Heart right ventricle (tissue), 16 donors: ENCODE results near the gene ERI3. TPM values are rescaled to one million over a fixed set of nuclear protein-coding genes. Genes with fewer than 3 reads are reported as not detected.

Source experiments
- ATAC-seq, 8 donors: fragments of 200-7000 bp; cut with Tn5 transposase; one replicate each; pipeline ENCODE4 v1.9.1; 2020; ENCODE audit warnings: mild to moderate bottlenecking in 8 of 8, moderate library complexity in 8 of 8, moderate number of reproducible peaks in 1 of 8
- DNase-seq, 2 donors: peaks; one replicate each; pipeline ENCODE4 v3.0.0-alpha.2; 2020
- H3K27ac ChIP-seq, 10 donors: fragments of 200-600 bp; sonication (generic) in 2 of 10; one replicate each; pipeline versions ENCODE4 v1.5.0 to v1.8.0; 2020 to 2022; ENCODE audit warnings: mild to moderate bottlenecking in 3 of 10
- H3K27me3 ChIP-seq, 7 donors: fragments of 200-600 bp; one replicate each; pipeline ENCODE4 v1.8.0; 2021 to 2022; ENCODE audit warnings: mild to moderate bottlenecking in 2 of 7
- H3K36me3 ChIP-seq, 9 donors: fragments of 200-600 bp; sonication (generic) in 1 of 9; one replicate each; pipeline versions ENCODE4 v1.5.0 to v1.8.0; 2020 to 2022; ENCODE audit warnings: mild to moderate bottlenecking in 2 of 9
- H3K4me1 ChIP-seq, 9 donors: fragments of 200-600 bp; sonication (generic) in 1 of 9; one replicate each; pipeline versions ENCODE4 v1.5.0 to v1.8.0; 2020 to 2022; ENCODE audit warnings: mild to moderate bottlenecking in 4 of 9
- H3K4me3 ChIP-seq, 10 donors: fragments of 200-600 bp; sonication (generic) in 2 of 10; one replicate each; pipeline versions ENCODE4 v1.5.0 to v1.8.0; 2020 to 2022; ENCODE audit warnings: mild to moderate bottlenecking in 7 of 10, moderate library complexity in 2 of 10
- H3K9me3 ChIP-seq, 11 donors: fragments of 200-600 bp in 10 of 11; sonication (generic) in 2 of 11; one replicate each; pipeline versions ENCODE4 v1.5.0 to v1.8.0; 2013 to 2022; ENCODE audit warnings: mild to moderate bottlenecking in 2 of 11, control low read depth in 1 of 11, moderate library complexity in 1 of 11
- WGBS, 2 donors: extraction: QIAGEN DNeasy Blood & Tissue Kit; methylation state at CpG; one replicate each; pipeline ENCODE4 v1.1.7; 2013; ENCODE audit warnings: inconsistent platforms in 1 of 2; 5-methylcytosine and 5-hydroxymethylcytosine counted together
- intact Hi-C, 10 donors: fragments of 100-400 bp; cut with DNase I; formaldehyde crosslinking; loops; one replicate each; pipeline versions ENCODE4 v1.11.1 to v1.14.2; 2022
- polyA plus RNA-seq, 2 donors: library from polyadenylated mRNA; stranded (reverse); fragments of 200-250 nt; gene quantifications; one replicate each; pipeline ENCODE4 v1.2.3, GENCODE V29; 2013
- total RNA-seq, 10 donors: library from RNA; stranded (reverse); fragmentation: NEBNext Ultra II Directional in 3 of 10; extraction: Animal tissue kit (Norgen Biotek cat#: 25700) in 3 of 10; gene quantifications; one replicate each; pipeline versions ENCODE4 v1.2.1 to v1.2.4, GENCODE V29; 2021 to 2023
- TF ChIP-seq, protein P1 (sequence below), 9 donors: fragments of 200-600 bp; sonication (generic) in 2 of 9; IDR thresholded peaks; one replicate each; pipeline versions ENCODE4 v1.5.0 to v1.8.0; 2021 to 2022; ENCODE audit warnings: antibody characterized with exemption in 9 of 9, mild to moderate bottlenecking in 5 of 9, moderate library complexity in 1 of 9
- donor health status: Arrhythmogenic right ventricular cardiomyopathy.
- donor health status: ischemic (EF 13 %, LVEDD 7.1; RV severe dilation, severe dysfunction).
- donor health status: healthy with polysubstance abuse.
- donor health status: DM: no; HTN: yes; CAD: no.
- donor health status: DM: no; HTN: no; CAD: no.
- donor health status: ischemic (EF 25% LVEDD 6.9; RV normal size, moderate dysfunction).
- donor health status: ischemic (EF 25% LVEDD 5.7; RV mildly dilated, moderate dysfunction).
- donor health status: healthy.
- donor health status: DM: yes; HTN: yes; CAD: no.
- donor health status: Ischemic cardiomyopathy.
- donor health status: ischemic (EF 35%, LVEDD 5.7; RV mildly dilated, moderate dysfunction).
- donor health status: nonischemic (EF 11% LVEDD 7.7; RV severe dilation, severe dysfunction).
- donor health status: DM: yes; HTN: yes; CAD: no.
- donor health status: PGD.
- donor health status: ischemic (EF 29% LVEDD 5.4; RV normal size, mild dysfunction).
- donor health status: nonischemic (EF 23%, LVEDD 6.1; RV moderate dilation, normal function).

Gene ERI3
- total and polyA plus RNA-seq, 12 donors: 28.1 to 68.4 (median 47.9) TPM

DNA sequence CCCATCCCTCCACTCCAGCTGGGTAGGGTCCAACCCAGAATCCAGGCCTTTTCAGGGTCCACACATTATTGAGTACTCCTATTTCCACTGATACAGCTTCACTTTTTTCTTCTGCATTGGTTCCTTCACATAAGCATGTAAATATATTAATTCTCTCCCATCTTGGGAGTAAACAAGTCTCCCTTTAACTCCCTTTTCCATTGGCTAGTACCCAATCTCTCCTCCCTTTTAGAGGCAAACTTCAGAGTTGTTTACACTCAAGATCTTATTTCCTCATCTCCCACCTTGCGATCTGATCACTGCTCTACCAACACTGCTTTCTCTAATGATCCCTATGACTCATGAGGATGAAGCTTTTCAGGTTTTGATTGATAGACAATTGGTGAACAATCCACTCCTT, 121.5 kb downstream of the ERI3 start:
- intact Hi-C loops: no loop called here
- TF ChIP-seq, protein P1, sequence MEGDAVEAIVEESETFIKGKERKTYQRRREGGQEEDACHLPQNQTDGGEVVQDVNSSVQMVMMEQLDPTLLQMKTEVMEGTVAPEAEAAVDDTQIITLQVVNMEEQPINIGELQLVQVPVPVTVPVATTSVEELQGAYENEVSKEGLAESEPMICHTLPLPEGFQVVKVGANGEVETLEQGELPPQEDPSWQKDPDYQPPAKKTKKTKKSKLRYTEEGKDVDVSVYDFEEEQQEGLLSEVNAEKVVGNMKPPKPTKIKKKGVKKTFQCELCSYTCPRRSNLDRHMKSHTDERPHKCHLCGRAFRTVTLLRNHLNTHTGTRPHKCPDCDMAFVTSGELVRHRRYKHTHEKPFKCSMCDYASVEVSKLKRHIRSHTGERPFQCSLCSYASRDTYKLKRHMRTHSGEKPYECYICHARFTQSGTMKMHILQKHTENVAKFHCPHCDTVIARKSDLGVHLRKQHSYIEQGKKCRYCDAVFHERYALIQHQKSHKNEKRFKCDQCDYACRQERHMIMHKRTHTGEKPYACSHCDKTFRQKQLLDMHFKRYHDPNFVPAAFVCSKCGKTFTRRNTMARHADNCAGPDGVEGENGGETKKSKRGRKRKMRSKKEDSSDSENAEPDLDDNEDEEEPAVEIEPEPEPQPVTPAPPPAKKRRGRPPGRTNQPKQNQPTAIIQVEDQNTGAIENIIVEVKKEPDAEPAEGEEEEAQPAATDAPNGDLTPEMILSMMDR (IDR thresholded peaks at IDR 0.05): no peak
- Histone ChIP-seq H3K9me3 (peaks cover 0 to 4% (median 0%) of the 10 kb centered on the region in 11 donors), H3K4me1 (peaks cover 0 to 7% (median 0%) of the 10 kb centered on the region in 9 donors), H3K4me3 (no peak overlapping the region), H3K36me3 (peaks cover 0 to 26% (median 0%) of the 10 kb centered on the region in 9 donors), H3K27ac (no peak overlapping the region), H3K27me3 (no peaks in the 10 kb centered on the region)
- ATAC-seq: no peak
- WGBS, 2 donors: 92 to 95% methylated on average over 1 of the region's 1 CpG
- no peak for DNase-seq

DNA sequence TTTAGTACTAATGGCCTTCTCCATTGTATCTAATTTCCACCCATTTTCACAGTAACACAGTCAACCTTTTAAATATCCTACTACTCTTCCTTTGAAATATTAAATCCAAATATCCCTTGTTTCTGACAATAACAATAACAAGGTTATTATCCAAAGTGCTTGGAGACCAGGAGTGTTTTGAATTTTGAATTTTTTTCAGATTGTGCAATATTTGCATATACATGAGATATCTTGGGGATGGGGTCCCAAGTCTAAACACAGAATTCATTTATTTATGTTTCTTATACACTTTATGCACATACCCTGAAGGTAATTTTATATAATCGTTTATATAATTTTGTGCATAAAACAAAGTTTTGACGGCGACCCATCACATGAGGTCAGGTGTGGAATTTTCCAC, 124.3 kb downstream of the ERI3 start:
- no peak for ATAC-seq
- TF ChIP-seq, protein P1 (IDR thresholded peaks at IDR 0.05): no peak

DNA sequence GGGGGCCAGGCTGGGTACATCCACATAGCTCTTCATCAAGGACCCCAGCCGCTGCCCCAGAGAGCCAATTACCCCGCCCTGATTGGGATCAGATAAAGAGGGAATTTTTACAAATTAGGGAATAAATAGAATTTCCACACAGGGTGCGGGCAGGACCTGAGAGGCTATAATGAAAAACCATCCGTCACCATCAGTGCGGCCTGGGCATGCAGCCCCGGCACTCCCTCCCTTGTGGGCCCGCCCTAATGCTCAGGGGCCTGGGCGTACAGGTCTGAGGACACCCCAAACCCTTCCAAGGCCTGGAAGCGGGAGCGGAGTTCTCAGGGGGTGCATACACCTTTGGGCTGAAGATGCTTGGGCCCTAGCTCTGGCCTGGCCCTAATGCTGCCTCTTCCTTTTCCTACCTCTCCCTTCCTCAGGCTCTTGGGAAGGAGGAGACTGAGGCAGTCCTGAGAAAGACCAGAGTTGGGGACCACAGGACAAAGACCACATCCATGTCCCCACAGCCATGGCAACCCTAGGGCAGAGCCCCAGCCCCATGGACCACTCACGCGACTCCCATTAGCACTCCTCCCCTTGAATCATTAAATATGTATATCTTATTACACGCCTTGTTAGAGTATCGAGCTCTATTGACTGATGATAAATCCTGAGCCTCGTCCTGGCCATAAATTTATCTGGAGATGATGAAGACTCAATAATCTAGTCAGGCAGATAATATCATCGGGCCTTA, 125.5 kb downstream of the ERI3 start:
- no peaks in the 10 kb centered on the region for H3K27me3 ChIP-seq
- peaks cover 0 to 23% (median 0%) of the 10 kb centered on the region in 9 donors for H3K36me3 ChIP-seq
- intact Hi-C loops: loop anchor here in 2 of 10 donors (10.0 kb wide), 2 partner anchors 65 to 365 kb away; no protein-coding TSS in a partner anchor
- ATAC-seq (peak in 2 of 8 donors; percentile 9 to 42), DNase-seq (no peak)
- H3K4me3 ChIP-seq: no peak overlapping the region
- no peak overlapping the region for H3K27ac ChIP-seq
- TF ChIP-seq, protein P1 (IDR thresholded peaks at IDR 0.05): no peak
- H3K4me1 ChIP-seq: peaks cover 0 to 10% (median 0%) of the 10 kb centered on the region in 9 donors
- H3K9me3 ChIP-seq: peaks cover 0 to 4% (median 0%) of the 10 kb centered on the region in 11 donors
- WGBS, 2 donors: 96 to 97% methylated on average over 16 of the region's 16 CpGs

More for the DNA sequence above, 124.3 kb downstream of the ERI3 start:
- DNase-seq: no peak
- Histone ChIP-seq H3K4me3 (no peak overlapping the region), H3K4me1 (peaks cover 0 to 10% (median 0%) of the 10 kb centered on the region in 9 donors), H3K27me3 (no peaks in the 10 kb centered on the region), H3K27ac (no peak overlapping the region), H3K9me3 (peaks cover 0 to 4% (median 0%) of the 10 kb centered on the region in 11 donors), H3K36me3 (peaks cover 0 to 23% (median 0%) of the 10 kb centered on the region in 9 donors)
- intact Hi-C loops: no loop called here
- 95 to 97% methylated on average over 3 of the region's 3 CpGs for WGBS, 2 donors

DNA sequence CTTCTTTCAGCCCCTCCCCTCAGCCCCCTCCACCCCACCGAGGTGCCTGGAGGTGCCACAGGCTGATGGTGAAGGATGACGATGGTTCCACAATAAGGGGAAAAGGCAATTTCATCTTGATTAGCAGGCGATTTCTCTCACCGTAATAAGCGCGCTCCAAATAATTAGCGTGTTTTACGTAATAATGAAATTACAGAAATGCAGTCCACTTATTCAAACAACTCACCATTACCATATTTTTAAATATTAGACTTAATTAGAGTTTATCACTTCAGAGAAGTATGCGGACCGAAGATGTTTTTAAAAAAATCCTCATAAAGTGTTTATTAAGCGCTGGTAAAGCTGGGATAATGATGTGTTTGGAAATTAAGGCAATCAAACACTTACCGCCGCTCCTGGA, 126.8 kb downstream of the ERI3 start:
- WGBS, 2 donors: 97% methylated on average over 13 of the region's 13 CpGs
- TF ChIP-seq, protein P1 (IDR thresholded peaks at IDR 0.05): no peak
- peaks cover 0 to 4% (median 0%) of the 10 kb centered on the region in 11 donors for H3K9me3 ChIP-seq
- DNase-seq (no peak), ATAC-seq (no peak)
- intact Hi-C loops: loop anchor here in 2 of 10 donors (10.0 kb wide), 2 partner anchors 67 to 367 kb away; no protein-coding TSS in a partner anchor
- H3K27ac ChIP-seq: no peak overlapping the region
- H3K36me3 ChIP-seq: peaks cover 0 to 23% (median 0%) of the 10 kb centered on the region in 9 donors
- no peak overlapping the region for H3K4me3 ChIP-seq
- peaks cover 0 to 10% (median 0%) of the 10 kb centered on the region in 9 donors for H3K4me1 ChIP-seq
- no peaks in the 10 kb centered on the region for H3K27me3 ChIP-seq
